H1 (cell line): ENCODE data around the gene KCNMA1. TPM values are rescaled to one million over a fixed set of nuclear protein-coding genes. Genes with fewer than 3 reads are reported as not detected.

Experiments used
- CHD7 ChIP-seq: fragments of 300-600 bp; sonication (generic); IDR thresholded peaks from 2 replicates; pipeline ENCODE4 v1.7.1; 2012; ENCODE audit warnings: low read length, moderate library complexity, mild to moderate bottlenecking, inconsistent platforms; ENCODE audit not compliant: insufficient replicate concordance
- CREB1 ChIP-seq: IDR thresholded peaks from 2 replicates; pipeline ENCODE4 v1.6.1; 2012; ENCODE audit warnings: inconsistent platforms
- KDM5A ChIP-seq: fragments of 200-600 bp; IDR thresholded peaks from 2 replicates; pipeline ENCODE4 v1.7.1; 2012; ENCODE audit warnings: mild to moderate bottlenecking, low read length, inconsistent platforms, mixed read lengths
- NRF1 ChIP-seq: IDR thresholded peaks from 2 replicates; pipeline ENCODE4 v1.6.1; 2011; ENCODE audit warnings: mild to moderate bottlenecking, low read depth, low read length, improper control_type of control experiment
- SIX5 ChIP-seq: IDR thresholded peaks from 2 replicates; pipeline ENCODE4 v1.6.1; 2011; ENCODE audit warnings: mild to moderate bottlenecking, low read depth, low read length
- polyA plus RNA-seq, 7 experiments: library from polyadenylated mRNA; depleted of rRNA in 3 of 7; stranded (reverse) in 5 of 7; unstranded in 2 of 7; fragments of >200 nt in 5 of 7; fragments of 200-250 nt in 2 of 7; gene quantifications; 1 replicate in 5 of 7; 2 replicates in 1 of 7; 4 replicates in 1 of 7; pipeline versions ENCODE4 v1.2.1 to v1.2.3, GENCODE V29; 2011 to 2013; ENCODE audit warnings: missing spikeins in 2 of 7, mixed read lengths in 2 of 7
- total RNA-seq: library from RNA; stranded (reverse); fragmentation: NEBNext Ultra II Directional; extraction: Animal tissue kit (Norgen Biotek cat#: 25700); gene quantifications from 2 replicates; pipeline ENCODE4 v1.2.1, GENCODE V29; 2021

The KCNMA1 gene
- total and polyA plus RNA-seq, 2 of the 8 experiments (the other 6 are each of a cell fraction or from before 2014, with no cell fraction given) = 10.2 to 11.1 TPM

GRCh38 chr10:77105761-77106221 is 531.8 kb downstream of the KCNMA1 start (continued):
- TF ChIP-seq CHD7 (no peak), CREB1 (no peak), KDM5A (no peak), NRF1 (no peak), SIX5 (no peak)
- TF ChIP-seq, all 59 proteins: peak for 0
